ENCODE data around the gene ENG. TPM values are rescaled to one million over a fixed set of nuclear protein-coding genes. Genes with fewer than 3 reads are reported as not detected.

ENG gene
- total RNA-seq, 1 donor from 2014 or later: 2.4 TPM

DNA sequence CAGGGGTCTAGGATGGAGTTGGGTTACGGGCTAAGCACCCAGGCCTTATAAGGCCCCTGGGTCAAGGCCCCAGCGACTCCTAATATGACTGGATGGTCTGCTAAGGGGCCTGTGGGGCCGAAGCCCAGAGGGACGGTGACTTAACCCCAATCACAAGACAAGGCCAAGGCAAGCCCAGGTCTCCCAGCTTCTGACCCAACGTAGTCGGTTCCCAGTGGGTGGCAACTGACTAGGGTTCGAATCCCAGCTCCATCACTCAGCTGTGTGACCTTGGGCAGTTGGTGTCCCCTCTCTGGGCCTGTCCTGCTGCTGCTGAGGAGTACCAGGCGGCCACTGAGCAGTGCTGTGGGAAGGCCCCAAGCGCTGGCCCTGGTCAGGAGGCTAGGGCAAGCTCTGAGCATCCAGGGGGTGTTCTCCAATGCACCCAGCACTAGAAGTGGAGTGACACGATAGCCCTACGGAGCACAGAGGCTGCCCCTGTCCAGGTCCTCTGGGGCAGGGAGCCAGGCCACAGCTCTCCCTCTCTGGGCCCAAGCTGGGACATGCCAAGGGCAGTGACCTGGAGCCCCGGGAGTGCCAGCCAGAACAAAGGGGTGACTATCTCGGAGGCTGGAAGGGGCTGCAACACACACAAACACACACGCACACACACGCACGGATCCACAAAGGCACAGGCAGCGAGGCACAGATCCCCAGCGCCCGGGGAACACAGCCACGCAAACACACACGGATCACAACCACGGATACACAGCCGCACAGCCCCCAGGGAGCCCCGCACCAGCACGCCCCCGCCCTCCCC lies 22.5 kb upstream of the ENG start:
- TF ChIP-seq, protein P1, sequence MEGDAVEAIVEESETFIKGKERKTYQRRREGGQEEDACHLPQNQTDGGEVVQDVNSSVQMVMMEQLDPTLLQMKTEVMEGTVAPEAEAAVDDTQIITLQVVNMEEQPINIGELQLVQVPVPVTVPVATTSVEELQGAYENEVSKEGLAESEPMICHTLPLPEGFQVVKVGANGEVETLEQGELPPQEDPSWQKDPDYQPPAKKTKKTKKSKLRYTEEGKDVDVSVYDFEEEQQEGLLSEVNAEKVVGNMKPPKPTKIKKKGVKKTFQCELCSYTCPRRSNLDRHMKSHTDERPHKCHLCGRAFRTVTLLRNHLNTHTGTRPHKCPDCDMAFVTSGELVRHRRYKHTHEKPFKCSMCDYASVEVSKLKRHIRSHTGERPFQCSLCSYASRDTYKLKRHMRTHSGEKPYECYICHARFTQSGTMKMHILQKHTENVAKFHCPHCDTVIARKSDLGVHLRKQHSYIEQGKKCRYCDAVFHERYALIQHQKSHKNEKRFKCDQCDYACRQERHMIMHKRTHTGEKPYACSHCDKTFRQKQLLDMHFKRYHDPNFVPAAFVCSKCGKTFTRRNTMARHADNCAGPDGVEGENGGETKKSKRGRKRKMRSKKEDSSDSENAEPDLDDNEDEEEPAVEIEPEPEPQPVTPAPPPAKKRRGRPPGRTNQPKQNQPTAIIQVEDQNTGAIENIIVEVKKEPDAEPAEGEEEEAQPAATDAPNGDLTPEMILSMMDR (IDR thresholded peaks at IDR 0.05; ENCODE audit: insufficient read depth, low read length, severe bottlenecking): no peak
- no peak for FAIRE-seq

DNA sequence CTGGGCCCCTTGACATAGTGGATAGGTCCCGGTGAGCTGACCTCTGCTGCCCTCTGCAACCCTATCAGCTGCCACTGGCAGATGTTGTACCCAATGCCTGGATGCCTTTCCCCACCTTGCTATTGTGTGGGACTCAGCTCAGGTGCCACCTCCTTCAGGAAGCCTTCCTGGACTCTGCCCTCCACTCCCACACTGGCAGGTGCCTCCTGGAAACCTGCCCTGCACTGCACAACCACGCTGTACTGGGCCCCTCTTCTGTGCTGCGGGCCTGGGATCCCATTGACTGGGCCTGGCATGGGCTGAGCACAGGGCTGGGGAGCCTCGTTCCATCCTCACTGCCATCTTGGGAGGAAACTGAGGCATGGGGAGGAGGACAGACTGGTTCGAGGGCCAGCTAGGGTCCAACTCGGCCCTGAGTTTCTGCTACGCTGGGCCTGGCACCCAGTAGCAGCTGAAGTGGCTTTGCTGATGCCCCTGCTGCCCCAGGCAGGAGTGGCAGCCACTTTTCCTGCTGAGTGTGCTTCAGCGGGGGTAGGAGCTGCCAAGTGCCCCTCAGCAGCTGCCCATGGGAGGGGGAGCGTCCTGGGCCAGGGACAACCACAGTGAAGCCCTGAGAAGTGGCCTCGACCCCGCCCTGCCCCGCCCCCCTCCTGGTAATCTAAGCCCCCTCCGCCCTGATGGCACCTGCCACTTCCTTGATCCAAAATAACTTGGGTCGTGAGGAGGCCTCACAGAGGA lies 21.7 kb upstream of the ENG start:
- DNase-seq (ENCODE audit: low read depth): no peak
- Histone ChIP-seq H3K4me3 (ENCODE audit: low read depth, low read length) (no peak overlapping the region), H3K27me3 (ENCODE audit: control insufficient read depth, insufficient read depth, low read length) (no peaks in the 10 kb centered on the region), H3K36me3 (ENCODE audit: control insufficient read depth, insufficient read depth, low read length) (peaks cover 5% of the 10 kb centered on the region)
- TF ChIP-seq, protein P1 (IDR thresholded peaks at IDR 0.05; ENCODE audit: insufficient read depth, low read length, severe bottlenecking): no peak
- no peak for FAIRE-seq

More for the DNA sequence above, 22.5 kb upstream of the ENG start:
- Histone ChIP-seq H3K27me3 (ENCODE audit: control insufficient read depth, insufficient read depth, low read length) (no peaks in the 10 kb centered on the region), H3K36me3 (ENCODE audit: control insufficient read depth, insufficient read depth, low read length) (peaks cover 5% of the 10 kb centered on the region), H3K4me3 (ENCODE audit: low read depth, low read length) (peak overlapping the region; percentile 48)
- DNase-seq (ENCODE audit: low read depth): no peak

DNA sequence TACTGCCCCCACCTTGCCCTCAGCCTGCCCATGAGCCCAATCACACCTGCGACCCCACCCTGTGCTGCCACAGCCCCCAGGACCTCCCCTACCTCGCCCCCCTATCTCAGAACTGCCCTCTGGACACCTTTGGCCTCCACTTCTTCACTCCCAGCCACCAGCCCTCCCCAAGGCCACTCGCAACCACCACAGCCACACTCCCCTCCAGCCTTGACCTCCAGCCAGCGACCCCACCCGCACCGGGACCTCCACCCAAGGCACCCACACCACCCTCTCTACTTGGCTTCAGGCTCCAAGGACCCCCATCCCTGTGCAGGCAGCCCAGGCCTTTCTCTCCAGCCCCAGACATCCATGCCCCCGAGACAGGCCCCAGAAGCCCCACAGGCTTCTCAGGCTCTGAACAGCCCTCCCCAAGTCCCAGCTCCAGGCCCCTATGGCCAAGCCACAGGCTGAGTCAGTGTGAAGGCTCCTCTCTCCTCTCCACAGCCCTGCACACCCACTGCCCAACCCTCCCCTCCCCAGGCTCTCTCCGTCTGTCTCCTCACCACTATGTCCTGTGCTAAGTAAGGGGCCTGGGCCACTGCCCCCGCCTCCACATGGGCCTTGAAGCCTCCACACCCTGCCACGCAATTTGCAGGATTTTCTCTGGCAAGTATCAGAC lies 21.0 kb upstream of the ENG start:
- no peak for FAIRE-seq

DNA sequence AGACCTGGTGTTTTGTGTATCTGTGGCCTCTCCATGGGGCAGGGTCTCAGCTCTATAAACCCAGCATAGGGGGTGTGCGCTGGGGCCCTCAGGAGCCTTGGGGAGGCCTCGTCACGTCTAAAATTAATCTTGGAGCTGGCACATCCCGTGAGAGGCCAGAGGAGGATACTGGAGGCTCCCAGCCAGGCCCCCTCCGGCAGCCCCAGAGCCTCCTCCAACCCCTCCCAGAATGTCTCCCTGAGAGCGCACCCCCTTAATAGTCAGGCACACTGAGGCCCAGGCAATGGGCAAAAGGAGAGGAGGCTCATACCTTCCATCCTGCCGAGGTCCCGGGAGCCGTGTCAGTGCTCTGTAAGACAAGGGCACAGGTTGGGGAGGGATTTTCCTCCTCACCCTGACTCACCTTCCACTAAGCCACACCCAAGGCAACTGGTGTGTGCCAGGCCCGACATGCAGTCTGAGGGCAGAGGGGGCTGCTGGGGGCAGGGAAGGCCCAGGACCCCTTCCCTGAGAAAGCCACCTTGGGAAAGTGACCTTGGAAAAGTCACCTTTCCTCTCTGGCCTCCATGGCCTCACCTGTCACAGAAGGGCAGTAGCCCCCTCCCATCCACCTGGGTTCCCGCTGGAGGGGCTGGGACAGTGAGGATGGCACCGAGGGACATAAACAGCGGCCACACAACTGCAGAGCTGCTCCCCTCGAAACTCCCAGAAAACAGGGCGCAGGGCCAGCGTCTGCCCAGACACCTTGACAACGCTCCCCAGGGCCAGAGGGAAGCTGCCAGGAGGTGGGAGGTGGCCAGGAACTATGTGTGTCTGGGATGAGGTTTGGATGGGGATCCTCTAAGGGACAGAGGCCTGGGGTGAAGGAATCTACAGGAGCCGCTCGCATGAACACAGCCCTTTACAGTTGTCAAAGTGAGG lies 20.1 kb upstream of the ENG start:
- DNase-seq (ENCODE audit: low read depth) (peak; percentile 70), FAIRE-seq (no peak)
- H3K27me3 ChIP-seq (ENCODE audit: control insufficient read depth, insufficient read depth, low read length): no peaks in the 10 kb centered on the region
- TF ChIP-seq, protein P1 (IDR thresholded peaks at IDR 0.05; ENCODE audit: insufficient read depth, low read length, severe bottlenecking): no peak
- no peak overlapping the region for H3K4me3 ChIP-seq (ENCODE audit: low read depth, low read length)
- peaks cover 5% of the 10 kb centered on the region for H3K36me3 ChIP-seq (ENCODE audit: control insufficient read depth, insufficient read depth, low read length)

More for the DNA sequence above, 21.0 kb upstream of the ENG start:
- TF ChIP-seq, protein P1 (IDR thresholded peaks at IDR 0.05; ENCODE audit: insufficient read depth, low read length, severe bottlenecking): no peak
- no peak for DNase-seq (ENCODE audit: low read depth)
- Histone ChIP-seq H3K4me3 (ENCODE audit: low read depth, low read length) (no peak overlapping the region), H3K36me3 (ENCODE audit: control insufficient read depth, insufficient read depth, low read length) (peaks cover 5% of the 10 kb centered on the region), H3K27me3 (ENCODE audit: control insufficient read depth, insufficient read depth, low read length) (no peaks in the 10 kb centered on the region)

DNA sequence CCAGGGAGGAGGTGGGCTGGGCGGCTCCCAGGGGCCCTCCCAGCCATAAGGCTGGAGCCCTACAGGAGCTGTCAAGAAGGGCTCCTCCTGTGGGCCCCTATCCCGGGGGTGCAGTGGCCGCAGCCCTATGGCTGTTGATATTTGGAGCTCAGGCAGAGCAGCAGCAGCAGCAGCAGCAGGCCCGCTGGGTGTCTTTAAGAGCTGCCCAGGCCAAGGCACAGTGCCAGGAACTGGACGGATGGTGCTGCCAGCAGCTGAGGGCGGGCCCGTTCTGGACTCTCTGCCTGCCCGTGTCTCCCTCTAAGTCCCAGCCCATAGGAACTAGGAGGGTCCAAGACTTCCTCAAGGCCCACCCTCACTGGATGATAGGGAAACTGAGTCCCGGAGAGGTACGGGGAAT lies 19.4 kb upstream of the ENG start:
- FAIRE-seq: no peak
- no peak for DNase-seq (ENCODE audit: low read depth)
- no peaks in the 10 kb centered on the region for H3K27me3 ChIP-seq (ENCODE audit: control insufficient read depth, insufficient read depth, low read length)
- H3K36me3 ChIP-seq (ENCODE audit: control insufficient read depth, insufficient read depth, low read length): peaks cover 5% of the 10 kb centered on the region
- TF ChIP-seq, protein P1 (IDR thresholded peaks at IDR 0.05; ENCODE audit: insufficient read depth, low read length, severe bottlenecking): no peak
- no peak overlapping the region for H3K4me3 ChIP-seq (ENCODE audit: low read depth, low read length)

All from bronchial epithelial cell (primary cell).